Gastroesophageal sphincter (tissue), 4 donors: ENCODE results near the gene EXOSC2. TPM values are rescaled to one million over a fixed set of nuclear protein-coding genes. Genes with fewer than 3 reads are reported as not detected.

ENCODE experiments used
- ATAC-seq: fragments of 150-250 bp; one replicate; pipeline ENCODE4 v1.9.1; 2016; ENCODE audit warnings: mild to moderate bottlenecking, moderate library complexity
- H3K27ac ChIP-seq, 4 donors: fragments of 200-600 bp; sonication (generic) in 3 of 4; 1 replicate in 3 of 4; 2 replicates in 1 of 4; pipeline ENCODE4 v1.5.1; 2016 to 2019
- H3K27me3 ChIP-seq: fragments of 200-600 bp; sonication (generic); one replicate; pipeline ENCODE4 v1.5.1; 2019
- H3K36me3 ChIP-seq, 2 donors: fragments of 200-600 bp; sonication (generic); one replicate each; pipeline ENCODE4 v1.5.1; 2019; ENCODE audit warnings: control low read depth in 1 of 2
- H3K4me1 ChIP-seq, 3 donors: fragments of 200-600 bp; sonication (generic); 1 replicate in 2 of 3; 2 replicates in 1 of 3; pipeline ENCODE4 v1.5.1; 2016 to 2019; ENCODE audit warnings: control low read depth in 2 of 3
- H3K4me3 ChIP-seq, 2 donors: fragments of 200-600 bp; sonication (generic); one replicate each; pipeline ENCODE4 v1.5.1; 2019; ENCODE audit warnings: mild to moderate bottlenecking in 1 of 2, moderate library complexity in 1 of 2
- H3K9me3 ChIP-seq, 3 donors: fragments of 200-600 bp; sonication (generic); one replicate each; pipeline ENCODE4 v1.5.1; 2017 to 2019; ENCODE audit warnings: control low read depth in 2 of 3
- EP300 ChIP-seq: sonication (generic); formaldehyde crosslinking; IDR thresholded peaks from one replicate; pipeline ENCODE4 v1.6.1; 2017; ENCODE audit warnings: antibody characterized with exemption, mild to moderate bottlenecking
- POLR2A ChIP-seq, 2 donors: fragments of 450-650 bp; IDR thresholded peaks; one replicate each; pipeline ENCODE4 v1.6.1; 2017; ENCODE audit warnings: antibody characterized with exemption in 2 of 2, mild to moderate bottlenecking in 2 of 2, moderate library complexity in 1 of 2
- POLR2AphosphoS5 ChIP-seq: sonication (generic); formaldehyde crosslinking; IDR thresholded peaks from one replicate; pipeline ENCODE4 v1.6.1; 2017; ENCODE audit warnings: antibody characterized with exemption
- whole genome bisulfite sequencing, 2 donors: methylation state at CpG; one replicate each; pipeline ENCODE4 v1.1.5; 2018; ENCODE audit warnings: low coverage in 1 of 2; 5-methylcytosine and 5-hydroxymethylcytosine counted together
- total RNA-seq, 4 donors: library from RNA; depleted of rRNA; stranded (reverse); fragments of >200 nt; gene quantifications; one replicate each; pipeline ENCODE4 v1.1.0, GENCODE V29; 2016
- TF ChIP-seq, protein P1 (sequence below), 4 experiments: fragments of 200-600 bp in 2 of 4; fragments of 450-650 bp in 2 of 4; sonication (generic) in 1 of 4; IDR thresholded peaks; one replicate each; pipeline ENCODE4 v1.5.1; 2017 to 2019; ENCODE audit warnings: antibody characterized with exemption in 4 of 4, mild to moderate bottlenecking in 2 of 4, moderate library complexity in 2 of 4

Gene EXOSC2
- total RNA-seq, 4 donors from 2014 or later: 15.9 to 32.3 (median 26.8) TPM

DNA sequence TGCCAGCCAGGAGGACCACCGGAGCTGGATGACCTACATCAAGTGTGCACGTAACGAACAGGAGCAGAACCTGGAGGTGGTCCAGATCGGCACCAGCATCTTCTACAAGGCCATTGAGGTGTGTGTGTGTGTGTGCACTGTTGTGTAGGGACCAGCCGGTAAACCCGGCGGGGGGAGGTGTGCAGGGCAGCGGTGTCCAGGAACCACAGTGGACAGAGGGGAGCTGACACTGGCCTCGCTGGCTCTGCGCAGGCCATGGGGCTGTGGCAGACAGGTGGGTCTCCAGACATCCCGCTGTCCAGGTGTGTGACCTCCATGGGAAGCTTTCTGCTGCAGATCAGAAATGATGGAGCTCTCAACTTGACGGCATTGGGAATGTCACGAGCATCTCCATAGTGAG lies 25.4 kb upstream of the EXOSC2 start:
- Histone ChIP-seq H3K27me3 (peaks cover 55% of the 10 kb centered on the region), H3K27ac (no peak overlapping the region), H3K9me3 (no peaks in the 10 kb centered on the region), H3K4me1 (peaks cover 0 to 36% (median 25%) of the 10 kb centered on the region in 3 donors), H3K36me3 (no peaks in the 10 kb centered on the region), H3K4me3 (no peak overlapping the region)
- no peak for ATAC-seq
- TF ChIP-seq, protein P1, sequence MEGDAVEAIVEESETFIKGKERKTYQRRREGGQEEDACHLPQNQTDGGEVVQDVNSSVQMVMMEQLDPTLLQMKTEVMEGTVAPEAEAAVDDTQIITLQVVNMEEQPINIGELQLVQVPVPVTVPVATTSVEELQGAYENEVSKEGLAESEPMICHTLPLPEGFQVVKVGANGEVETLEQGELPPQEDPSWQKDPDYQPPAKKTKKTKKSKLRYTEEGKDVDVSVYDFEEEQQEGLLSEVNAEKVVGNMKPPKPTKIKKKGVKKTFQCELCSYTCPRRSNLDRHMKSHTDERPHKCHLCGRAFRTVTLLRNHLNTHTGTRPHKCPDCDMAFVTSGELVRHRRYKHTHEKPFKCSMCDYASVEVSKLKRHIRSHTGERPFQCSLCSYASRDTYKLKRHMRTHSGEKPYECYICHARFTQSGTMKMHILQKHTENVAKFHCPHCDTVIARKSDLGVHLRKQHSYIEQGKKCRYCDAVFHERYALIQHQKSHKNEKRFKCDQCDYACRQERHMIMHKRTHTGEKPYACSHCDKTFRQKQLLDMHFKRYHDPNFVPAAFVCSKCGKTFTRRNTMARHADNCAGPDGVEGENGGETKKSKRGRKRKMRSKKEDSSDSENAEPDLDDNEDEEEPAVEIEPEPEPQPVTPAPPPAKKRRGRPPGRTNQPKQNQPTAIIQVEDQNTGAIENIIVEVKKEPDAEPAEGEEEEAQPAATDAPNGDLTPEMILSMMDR (IDR thresholded peaks at IDR 0.05): no peak
- TF ChIP-seq POLR2AphosphoS5 (no peak), EP300 (no peak), POLR2A (IDR thresholded peaks at IDR 0.05) (no peak)
- WGBS, 2 donors: 98 to 100% methylated on average over 5 to 9 of the region's 13 CpGs

DNA sequence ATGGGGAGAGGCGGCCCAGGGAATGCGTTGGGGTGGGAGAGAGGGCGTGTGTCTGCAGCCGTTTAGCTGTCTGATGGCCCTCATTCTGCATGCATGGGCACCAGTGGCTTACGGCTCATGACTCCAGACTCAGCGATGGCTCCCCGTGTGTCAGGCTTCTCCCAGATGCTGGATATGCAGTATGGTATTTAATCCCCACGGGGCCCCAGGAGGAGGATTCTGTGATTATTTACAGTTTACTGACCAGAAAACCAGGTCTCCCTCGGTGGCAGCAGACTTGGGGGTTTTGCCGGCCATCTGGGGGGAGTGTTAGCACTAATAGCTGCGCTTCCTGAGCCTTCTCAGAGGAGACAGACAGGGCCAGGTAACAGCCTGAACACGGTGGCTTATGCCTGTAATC lies 24.9 kb upstream of the EXOSC2 start:
- Histone ChIP-seq H3K4me3 (no peak overlapping the region), H3K9me3 (no peaks in the 10 kb centered on the region), H3K4me1 (peaks cover 0 to 32% (median 20%) of the 10 kb centered on the region in 3 donors), H3K27ac (no peak overlapping the region), H3K27me3 (peaks cover 51% of the 10 kb centered on the region), H3K36me3 (no peaks in the 10 kb centered on the region)
- TF ChIP-seq POLR2AphosphoS5: no peak
- TF ChIP-seq, protein P1 (IDR thresholded peaks at IDR 0.05): no peak
- TF ChIP-seq EP300: no peak
- TF ChIP-seq POLR2A (IDR thresholded peaks at IDR 0.05): no peak
- whole genome bisulfite sequencing, 2 donors: 36 to 48% methylated on average over 4 to 6 of the region's 12 CpGs
- no peak for ATAC-seq

DNA sequence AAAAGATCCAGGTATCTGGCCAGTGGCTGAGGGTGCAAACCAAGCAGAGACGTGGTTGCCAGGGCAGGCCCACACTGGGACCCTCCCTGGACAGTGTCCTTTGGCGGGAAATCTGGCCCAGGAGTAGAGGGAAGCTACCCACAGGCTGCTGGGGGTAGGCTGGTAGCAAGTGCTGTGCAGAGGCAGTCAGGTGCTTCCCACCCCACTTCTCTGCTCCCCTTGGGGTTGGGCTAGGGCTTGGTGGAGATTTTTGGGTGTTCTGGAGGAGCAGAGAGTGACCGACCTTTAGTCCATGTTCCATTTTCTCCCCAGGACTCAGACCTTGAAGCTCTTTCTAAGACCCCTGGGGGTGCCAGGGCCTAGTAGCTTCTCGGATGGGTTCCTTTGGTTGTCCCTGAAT lies 23.6 kb upstream of the EXOSC2 start:
- Histone ChIP-seq H3K9me3 (no peaks in the 10 kb centered on the region), H3K27ac (no peak overlapping the region), H3K27me3 (peaks cover 38% of the 10 kb centered on the region), H3K36me3 (no peaks in the 10 kb centered on the region), H3K4me3 (no peak overlapping the region), H3K4me1 (peaks cover 0 to 19% (median 8%) of the 10 kb centered on the region in 3 donors)
- no peak for TF ChIP-seq POLR2A (IDR thresholded peaks at IDR 0.05)
- 90% methylated on average over 2 of the region's 4 CpGs; no CpG with 5 or more reads in 1 of the 2 donors for WGBS, 2 donors
- ATAC-seq: no peak

GRCh38 chr9:130670644-130671043 lies 22.9 kb upstream of the EXOSC2 start:
- no peak for ATAC-seq
- Histone ChIP-seq H3K4me1 (peaks cover 0 to 12% (median 2%) of the 10 kb centered on the region in 3 donors), H3K36me3 (no peaks in the 10 kb centered on the region), H3K27ac (no peak overlapping the region), H3K27me3 (peaks cover 31% of the 10 kb centered on the region), H3K9me3 (no peaks in the 10 kb centered on the region), H3K4me3 (no peak overlapping the region)
- no peak for TF ChIP-seq POLR2AphosphoS5
- TF ChIP-seq, protein P1 (IDR thresholded peaks at IDR 0.05): no peak
- no peak for TF ChIP-seq POLR2A (IDR thresholded peaks at IDR 0.05)
- no peak for TF ChIP-seq EP300
- 71 to 79% methylated on average over 2 to 3 of the region's 6 CpGs for WGBS, 2 donors

GRCh38 chr9:130672466-130672865 lies 21.1 kb upstream of the EXOSC2 start:
- Histone ChIP-seq H3K4me3 (no peak overlapping the region), H3K27ac (no peak overlapping the region), H3K36me3 (no peaks in the 10 kb centered on the region), H3K9me3 (no peaks in the 10 kb centered on the region), H3K27me3 (peaks cover 13% of the 10 kb centered on the region), H3K4me1 (no peaks in the 10 kb centered on the region)
- whole genome bisulfite sequencing, 2 donors: 89% methylated on average over 3 to 7 of the region's 8 CpGs
- ATAC-seq: no peak
- TF ChIP-seq POLR2A (IDR thresholded peaks at IDR 0.05) (no peak), EP300 (no peak), POLR2AphosphoS5 (no peak)
- TF ChIP-seq, protein P1 (IDR thresholded peaks at IDR 0.05): no peak
